Stimulated activated naive CD8-positive, alpha-beta T cell treated with anti-CD3 and anti-CD28 coated beads, Interleukin-15, Interleukin-2, amounts not matched to agents 100 ng/mL and 50 ng/mL, for 24 hours (primary cell): ENCODE measurements around the gene PLD4.

Experiments
- H3K27ac Mint-ChIP-seq: one replicate; pipeline ENCODE4 v1.8.0; 2021; ENCODE audit warnings: mild to moderate bottlenecking, mixed read lengths
- H3K27me3 Mint-ChIP-seq: one replicate; pipeline ENCODE4 v1.8.0; 2021; ENCODE audit warnings: mixed read lengths
- H3K36me3 Mint-ChIP-seq: one replicate; pipeline ENCODE4 v1.8.0; 2021; ENCODE audit warnings: low read depth, mixed read lengths
- H3K4me1 Mint-ChIP-seq: one replicate; pipeline ENCODE4 v1.8.0; 2021; ENCODE audit warnings: low read depth, mixed read lengths
- H3K4me3 Mint-ChIP-seq: one replicate; pipeline ENCODE4 v1.8.0; 2021; ENCODE audit warnings: mild to moderate bottlenecking, mixed read lengths
- H3K9me3 Mint-ChIP-seq: one replicate; pipeline ENCODE4 v1.8.0; 2021; ENCODE audit warnings: mixed read lengths

Gene PLD4

DNA sequence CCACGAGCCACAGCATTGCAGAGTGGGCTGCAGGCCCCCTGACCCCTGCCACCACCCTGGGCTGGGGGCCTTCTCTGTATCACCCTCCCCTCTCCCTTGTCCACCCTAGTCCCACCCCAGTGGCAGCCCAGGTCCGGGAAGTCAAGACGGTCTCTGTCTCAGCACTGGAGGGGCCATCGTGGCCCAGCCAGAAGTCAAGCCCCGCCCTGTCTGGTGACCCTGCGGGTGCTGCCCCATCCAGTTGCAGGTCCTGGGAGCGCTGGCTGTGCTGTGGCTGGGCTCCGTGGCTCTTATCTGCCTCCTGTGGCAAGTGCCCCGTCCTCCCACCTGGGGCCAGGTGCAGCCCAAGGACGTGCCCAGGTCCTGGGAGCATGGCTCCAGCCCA lies 2.7 kb downstream of the PLD4 start:
- H3K4me1 Mint-ChIP-seq: peaks cover 6% of the 10 kb centered on the region
- H3K27ac Mint-ChIP-seq: no peak overlapping the region
- no peak overlapping the region for H3K4me3 Mint-ChIP-seq
- H3K27me3 Mint-ChIP-seq: no peaks in the 10 kb centered on the region
- H3K36me3 Mint-ChIP-seq: no peaks in the 10 kb centered on the region
- H3K9me3 Mint-ChIP-seq: no peaks in the 10 kb centered on the region

GRCh38 chr14:104927901-104928300 lies 3.2 kb downstream of the PLD4 start:
- no peak overlapping the region for H3K27ac Mint-ChIP-seq

DNA sequence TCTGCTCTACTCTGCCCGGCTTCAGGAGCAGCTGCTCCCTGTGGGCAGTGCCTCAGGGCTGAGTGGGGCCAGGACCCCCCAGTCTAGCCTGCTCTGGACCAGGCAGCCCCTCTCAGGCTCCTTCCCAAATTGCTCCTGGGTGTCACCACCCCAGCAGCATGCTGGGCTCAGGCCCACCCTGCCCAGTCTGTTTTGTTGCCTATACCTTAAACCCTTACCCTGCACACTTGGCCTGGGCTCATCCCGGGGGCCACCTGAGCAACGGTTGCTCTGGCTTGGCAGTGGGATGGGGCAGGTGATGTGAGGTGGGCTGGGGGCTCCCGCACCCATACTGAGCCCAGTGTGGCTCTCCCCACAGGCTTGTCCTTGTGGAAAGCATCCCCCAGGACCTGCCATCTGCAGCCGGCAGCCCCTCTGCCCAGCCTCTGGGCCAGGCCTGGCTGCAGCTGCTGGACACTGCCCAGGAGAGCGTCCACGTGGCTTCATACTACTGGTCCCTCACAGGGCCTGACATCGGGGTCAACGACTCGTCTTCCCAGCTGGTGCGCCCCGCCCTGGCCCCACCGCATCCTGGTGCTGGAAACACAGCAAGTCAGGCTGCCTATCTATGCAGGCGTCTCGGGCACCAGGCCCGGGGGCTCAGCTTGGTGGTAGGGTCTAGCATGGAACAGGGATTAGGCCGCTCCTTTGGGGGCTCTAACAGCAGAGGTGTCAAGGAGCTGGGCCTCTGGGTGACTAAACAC lies 3.9 kb downstream of the PLD4 start:
- H3K4me1 Mint-ChIP-seq: peaks cover 6% of the 10 kb centered on the region
- H3K9me3 Mint-ChIP-seq: no peaks in the 10 kb centered on the region
- H3K36me3 Mint-ChIP-seq: no peaks in the 10 kb centered on the region
- H3K27ac Mint-ChIP-seq: no peak overlapping the region
- no peaks in the 10 kb centered on the region for H3K27me3 Mint-ChIP-seq
- no peak overlapping the region for H3K4me3 Mint-ChIP-seq

More at GRCh38 chr14:104927901-104928300, 3.2 kb downstream of the PLD4 start:
- Mint-ChIP-seq H3K9me3 (no peaks in the 10 kb centered on the region), H3K4me1 (peaks cover 6% of the 10 kb centered on the region), H3K36me3 (no peaks in the 10 kb centered on the region), H3K27me3 (no peaks in the 10 kb centered on the region), H3K4me3 (no peak overlapping the region)

- Mint-ChIP-seq H3K4me1 (peaks cover 9% of the 10 kb centered on the region), H3K27me3 (peaks cover 3% of the 10 kb centered on the region), H3K9me3 (no peaks in the 10 kb centered on the region), H3K36me3 (no peaks in the 10 kb centered on the region), H3K27ac (no peak overlapping the region), H3K4me3 (no peak overlapping the region)
Observed at GRCh38 chr14:104929268-104930230, 4.9 kb downstream of the PLD4 start.

- H3K27me3 Mint-ChIP-seq: peaks cover 5% of the 10 kb centered on the region
- no peaks in the 10 kb centered on the region for H3K9me3 Mint-ChIP-seq
- no peak overlapping the region for H3K4me3 Mint-ChIP-seq
- peaks cover 11% of the 10 kb centered on the region for H3K4me1 Mint-ChIP-seq
- no peaks in the 10 kb centered on the region for H3K36me3 Mint-ChIP-seq
- H3K27ac Mint-ChIP-seq: no peak overlapping the region
Observed at GRCh38 chr14:104930526-104931303, 6.0 kb downstream of the PLD4 start.

- no peaks in the 10 kb centered on the region for H3K9me3 Mint-ChIP-seq
- no peak overlapping the region for H3K4me3 Mint-ChIP-seq
- H3K27ac Mint-ChIP-seq: no peak overlapping the region
- no peaks in the 10 kb centered on the region for H3K36me3 Mint-ChIP-seq
- peaks cover 10% of the 10 kb centered on the region for H3K4me1 Mint-ChIP-seq
- H3K27me3 Mint-ChIP-seq: peaks cover 5% of the 10 kb centered on the region
Observed at GRCh38 chr14:104931304-104931770, 6.7 kb downstream of the PLD4 start.

GRCh38 chr14:104931771-104932675 lies 7.3 kb downstream of the PLD4 start:
- Mint-ChIP-seq H3K4me1 (peaks cover 5% of the 10 kb centered on the region), H3K4me3 (no peak overlapping the region), H3K27me3 (peaks cover 5% of the 10 kb centered on the region), H3K9me3 (no peaks in the 10 kb centered on the region), H3K27ac (no peak overlapping the region), H3K36me3 (no peaks in the 10 kb centered on the region)

DNA sequence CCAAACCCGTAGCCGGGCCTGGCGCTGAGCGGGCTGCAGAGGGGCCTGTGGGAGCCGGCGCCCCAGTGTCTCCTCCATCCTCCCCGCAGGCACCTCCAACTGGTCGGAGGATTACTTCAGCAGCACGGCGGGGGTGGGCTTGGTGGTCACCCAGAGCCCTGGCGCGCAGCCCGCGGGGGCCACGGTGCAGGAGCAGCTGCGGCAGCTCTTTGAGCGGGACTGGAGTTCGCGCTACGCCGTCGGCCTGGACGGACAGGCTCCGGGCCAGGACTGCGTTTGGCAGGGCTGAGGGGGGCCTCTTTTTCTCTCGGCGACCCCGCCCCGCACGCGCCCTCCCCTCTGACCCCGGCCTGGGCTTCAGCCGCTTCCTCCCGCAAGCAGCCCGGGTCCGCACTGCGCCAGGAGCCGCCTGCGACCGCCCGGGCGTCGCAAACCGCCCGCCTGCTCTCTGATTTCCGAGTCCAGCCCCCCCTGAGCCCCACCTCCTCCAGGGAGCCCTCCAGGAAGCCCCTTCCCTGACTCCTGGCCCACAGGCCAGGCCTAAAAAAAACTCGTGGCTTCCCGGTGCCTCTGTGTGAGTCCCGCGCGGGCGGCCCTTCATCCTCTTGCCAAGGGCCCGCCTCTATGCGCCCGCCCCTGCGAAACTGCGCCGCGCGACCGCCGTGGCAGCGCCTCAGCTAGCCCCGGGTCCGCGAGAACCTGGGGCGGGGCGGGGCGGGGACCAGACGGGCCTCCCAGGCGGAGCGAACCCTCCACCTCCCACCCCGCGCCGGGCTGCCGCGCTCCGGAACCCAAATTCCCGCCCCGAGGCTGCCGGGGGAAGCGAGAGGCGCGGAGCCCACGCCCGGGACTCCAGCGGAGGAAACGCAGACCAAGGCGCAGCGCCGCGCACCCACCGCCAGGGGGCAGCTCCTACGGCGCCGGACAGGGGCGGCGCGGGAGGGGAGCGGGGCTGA lies 8.3 kb downstream of the PLD4 start:
- H3K36me3 Mint-ChIP-seq: no peaks in the 10 kb centered on the region
- no peak overlapping the region for H3K4me3 Mint-ChIP-seq
- H3K27ac Mint-ChIP-seq: no peak overlapping the region
- peaks cover 5% of the 10 kb centered on the region for H3K27me3 Mint-ChIP-seq
- peaks cover 5% of the 10 kb centered on the region for H3K4me1 Mint-ChIP-seq
- H3K9me3 Mint-ChIP-seq: no peaks in the 10 kb centered on the region

DNA sequence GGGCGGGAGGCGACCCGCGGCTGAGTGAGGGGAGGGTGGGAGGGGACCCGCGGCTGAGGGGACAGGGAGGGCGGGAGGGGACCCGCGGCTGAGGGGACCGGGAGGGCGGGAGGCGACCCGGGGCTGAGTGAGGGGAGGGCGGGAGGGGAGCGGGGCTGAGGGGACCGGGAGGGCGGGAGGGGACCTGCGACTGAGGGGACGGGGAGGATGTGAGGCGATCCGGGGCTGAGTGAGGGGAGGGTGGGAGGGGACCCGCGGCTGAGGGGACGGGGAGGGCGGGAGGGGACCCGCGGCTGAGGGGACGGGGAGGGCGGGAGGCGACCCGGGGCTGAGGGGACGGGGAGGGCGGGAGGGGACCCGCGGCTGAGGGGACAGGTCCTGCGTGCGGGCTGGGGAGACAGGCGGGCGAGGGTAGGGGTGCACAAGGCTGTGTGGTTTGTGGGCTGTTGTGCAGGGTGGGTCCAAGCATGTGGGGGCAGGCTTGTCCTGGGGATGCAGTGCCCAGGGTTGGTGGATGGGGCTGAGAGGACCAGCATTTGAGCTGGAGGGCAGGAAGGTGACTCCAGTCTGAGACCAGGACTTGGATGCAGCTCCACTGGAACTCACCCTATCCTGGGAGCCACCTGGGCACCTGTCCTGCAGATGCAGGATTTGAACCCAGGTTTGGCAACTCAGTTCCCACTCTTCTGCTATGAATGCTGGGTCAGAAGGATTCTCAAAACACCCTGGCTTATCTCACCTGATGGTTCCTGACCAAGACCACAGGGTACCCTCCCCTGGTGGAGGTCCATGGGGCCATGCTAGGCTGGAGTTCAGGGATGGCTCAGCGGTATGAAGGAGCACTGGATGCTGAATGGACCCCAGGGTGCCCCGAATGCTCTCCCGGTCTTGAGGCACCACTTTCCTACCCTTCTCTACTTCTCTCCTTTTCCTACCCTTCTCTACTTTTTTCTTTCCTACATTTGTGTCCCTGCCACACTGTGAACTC lies 9.4 kb downstream of the PLD4 start:
- Mint-ChIP-seq H3K36me3 (no peaks in the 10 kb centered on the region), H3K27ac (peak overlapping the region; percentile 84), H3K4me3 (peak overlapping the region; percentile 63), H3K27me3 (peaks cover 5% of the 10 kb centered on the region), H3K9me3 (no peaks in the 10 kb centered on the region), H3K4me1 (peaks cover 5% of the 10 kb centered on the region)

- H3K27ac Mint-ChIP-seq: no peak overlapping the region
- H3K27me3 Mint-ChIP-seq: peaks cover 5% of the 10 kb centered on the region
- no peak overlapping the region for H3K4me3 Mint-ChIP-seq
- no peaks in the 10 kb centered on the region for H3K36me3 Mint-ChIP-seq
- H3K9me3 Mint-ChIP-seq: no peaks in the 10 kb centered on the region
- peaks cover 5% of the 10 kb centered on the region for H3K4me1 Mint-ChIP-seq
Observed at GRCh38 chr14:104935026-104935650, 10.5 kb downstream of the PLD4 start.

- peaks cover 5% of the 10 kb centered on the region for H3K4me1 Mint-ChIP-seq
- H3K4me3 Mint-ChIP-seq: no peak overlapping the region
- H3K27ac Mint-ChIP-seq: no peak overlapping the region
- peaks cover 5% of the 10 kb centered on the region for H3K27me3 Mint-ChIP-seq
- H3K9me3 Mint-ChIP-seq: no peaks in the 10 kb centered on the region
- H3K36me3 Mint-ChIP-seq: no peaks in the 10 kb centered on the region
Observed at GRCh38 chr14:104935955-104936354, 11.3 kb downstream of the PLD4 start.
